ENCODE data around the gene PKHD1.

PKHD1 gene

GRCh38 chr6:52104979-52105378, 17.6 kb upstream of the PKHD1 start:
- TF ChIP-seq, protein P1, sequence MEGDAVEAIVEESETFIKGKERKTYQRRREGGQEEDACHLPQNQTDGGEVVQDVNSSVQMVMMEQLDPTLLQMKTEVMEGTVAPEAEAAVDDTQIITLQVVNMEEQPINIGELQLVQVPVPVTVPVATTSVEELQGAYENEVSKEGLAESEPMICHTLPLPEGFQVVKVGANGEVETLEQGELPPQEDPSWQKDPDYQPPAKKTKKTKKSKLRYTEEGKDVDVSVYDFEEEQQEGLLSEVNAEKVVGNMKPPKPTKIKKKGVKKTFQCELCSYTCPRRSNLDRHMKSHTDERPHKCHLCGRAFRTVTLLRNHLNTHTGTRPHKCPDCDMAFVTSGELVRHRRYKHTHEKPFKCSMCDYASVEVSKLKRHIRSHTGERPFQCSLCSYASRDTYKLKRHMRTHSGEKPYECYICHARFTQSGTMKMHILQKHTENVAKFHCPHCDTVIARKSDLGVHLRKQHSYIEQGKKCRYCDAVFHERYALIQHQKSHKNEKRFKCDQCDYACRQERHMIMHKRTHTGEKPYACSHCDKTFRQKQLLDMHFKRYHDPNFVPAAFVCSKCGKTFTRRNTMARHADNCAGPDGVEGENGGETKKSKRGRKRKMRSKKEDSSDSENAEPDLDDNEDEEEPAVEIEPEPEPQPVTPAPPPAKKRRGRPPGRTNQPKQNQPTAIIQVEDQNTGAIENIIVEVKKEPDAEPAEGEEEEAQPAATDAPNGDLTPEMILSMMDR (IDR thresholded peaks at IDR 0.05; ENCODE audit: extremely low read depth, missing control alignments), result no peak
- DNase-seq (ENCODE audit: low spot score), result no peak

DNA sequence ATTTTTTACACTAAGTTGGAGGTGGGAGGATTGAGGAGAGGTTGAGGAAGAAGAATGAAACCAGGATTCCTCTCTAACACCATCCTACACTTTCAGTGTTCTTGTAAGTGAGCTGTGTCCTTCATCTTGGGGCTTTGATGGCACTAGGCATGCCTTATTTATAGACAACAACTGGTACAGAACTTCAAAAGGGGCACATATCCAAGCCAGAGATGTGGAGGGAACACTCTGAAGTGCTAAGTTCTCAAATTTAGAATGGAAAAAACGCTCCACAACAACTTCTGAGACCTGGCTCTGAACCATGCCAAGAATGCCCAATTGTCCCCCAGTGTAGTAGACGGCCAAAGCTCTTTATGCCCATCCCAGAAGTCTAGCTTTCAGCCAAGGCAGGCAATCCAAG, 16.2 kb upstream of the PKHD1 start:
- no peak for DNase-seq (ENCODE audit: low spot score)
- TF ChIP-seq, protein P1 (IDR thresholded peaks at IDR 0.05; ENCODE audit: extremely low read depth, missing control alignments), result no peak

DNA sequence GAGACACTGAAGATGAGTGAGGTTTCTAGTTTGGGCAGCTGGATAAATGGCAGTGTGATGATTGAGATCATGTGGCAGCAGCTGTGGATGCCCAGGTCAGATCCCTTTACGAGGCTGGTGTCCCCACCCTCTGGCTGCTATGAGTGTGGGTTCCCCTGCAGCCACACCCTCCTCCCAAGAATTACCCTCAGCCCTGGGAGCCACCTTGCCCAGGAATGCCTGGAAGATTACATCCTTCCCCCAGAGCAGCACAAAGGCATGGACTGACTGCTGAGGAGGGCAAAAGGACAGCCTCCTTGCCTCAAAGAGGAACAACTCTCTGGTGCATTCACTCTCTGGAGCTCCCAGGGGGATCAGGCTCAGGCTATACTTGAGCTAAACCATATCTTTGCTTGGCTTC, 15.0 kb upstream of the PKHD1 start:
- TF ChIP-seq, protein P1 (IDR thresholded peaks at IDR 0.05; ENCODE audit: extremely low read depth, missing control alignments), result no peak
- DNase-seq (ENCODE audit: low spot score), result no peak

GRCh38 chr6:52098721-52099120, 11.3 kb upstream of the PKHD1 start:
- TF ChIP-seq, protein P1 (IDR thresholded peaks at IDR 0.05; ENCODE audit: extremely low read depth, missing control alignments), result no peak
- no peak for DNase-seq (ENCODE audit: low spot score)

GRCh38 chr6:52089758-52090348, 2.4 kb upstream of the PKHD1 start:
- no peak for DNase-seq (ENCODE audit: low spot score)
- TF ChIP-seq, protein P1 (IDR thresholded peaks at IDR 0.05; ENCODE audit: extremely low read depth, missing control alignments), result no peak

- DNase-seq (ENCODE audit: low spot score), result no peak
- TF ChIP-seq, protein P1 (IDR thresholded peaks at IDR 0.05; ENCODE audit: extremely low read depth, missing control alignments), result no peak
These were observed 672 bp downstream of the PKHD1 start for GRCh38 chr6:52086741-52087140.

GRCh38 chr6:52081237-52081636, 6.2 kb downstream of the PKHD1 start:
- DNase-seq (ENCODE audit: low spot score), result no peak
- TF ChIP-seq, protein P1 (IDR thresholded peaks at IDR 0.05; ENCODE audit: extremely low read depth, missing control alignments), result no peak

Measured in GM20000 (cell line).